ENCODE data around the gene CYP24A1. TPM values are rescaled to one million over a fixed set of nuclear protein-coding genes. Genes with fewer than 3 reads are reported as not detected.

Gene CYP24A1
- total RNA-seq, 1 donor from 2014 or later, result not detected

Other genes with a start within 250 kb of the CYP24A1 start
- gene BCAS1, start 103.4 kb downstream of the CYP24A1 start, total RNA-seq (ENCODE audit: unreplicated experiment), result 0.32 TPM
- 51.6 TPM for gene PFDN4, start 34.1 kb upstream of the CYP24A1 start, total RNA-seq (ENCODE audit: unreplicated experiment)

All from glutamatergic neuron (in vitro differentiated cells).